HepG2 (cell line): ENCODE data around the gene EPB41. TPM values are rescaled to one million over a fixed set of nuclear protein-coding genes. Genes with fewer than 3 reads are reported as not detected.

ENCODE experiments used
- ATAC-seq: fragments of 200-7000 bp; cut with Tn5 transposase; 3 replicates; pipeline ENCODE4 v1.9.1; 2020; ENCODE audit warnings: mild to moderate bottlenecking, moderate library complexity
- BruUV-seq: library from RNA; stranded (reverse); fragments of 400-500 nt; replicated peaks from 2 replicates; lab custom pipeline; 2021; lab: Mats Ljungman, UMichigan
- CTCF ChIA-PET: fragments of 300-600 bp; formaldehyde crosslinking; extraction: SDS; loops from one replicate; lab custom pipeline; 2021; ENCODE audit warnings: low total read pairs, inconsistent platforms, low intra/inter-chr PET ratio; lab: Yijun Ruan, JAX
- POLR2A ChIA-PET: fragments of 350-600 bp; sonication (Branson Sonifier 250); formaldehyde crosslinking; loops from one replicate; lab custom pipeline; 2020; ENCODE audit warnings: antibody characterized with exemption, inconsistent platforms; lab: Yijun Ruan, JAX
- DNase-seq: peaks from one replicate; pipeline ENCODE4 v3.0.0-alpha.2; 2015; ENCODE audit warnings: low spot score
- FAIRE-seq: peaks from 3 replicates; lab custom pipeline; 2011; peaks lifted over from hg19 to GRCh38; lab: Jason Lieb, UNC
- H2AFZ ChIP-seq: one replicate; pipeline ENCODE4 v1.6.1; 2011; ENCODE audit warnings: low read length, inconsistent platforms
- H3K27ac ChIP-seq: fragments of 300-600 bp; 3 replicates; pipeline ENCODE4 v1.8.0; 2011; ENCODE audit warnings: mixed run types, mild to moderate bottlenecking, mixed read lengths, low read length, inconsistent platforms; ENCODE audit not compliant: insufficient read depth; ENCODE audit errors: extremely low read length
- H3K27me3 ChIP-seq, 2 experiments: fragments of 200-600 bp in 1 of 2; 2 replicates in 1 of 2; 3 replicates in 1 of 2; pipeline versions ENCODE4 v1.6.0 to v1.8.0; 2011; ENCODE audit warnings: low read length in 2 of 2, mild to moderate bottlenecking in 2 of 2, moderate library complexity in 2 of 2, inconsistent platforms in 1 of 2; ENCODE audit not compliant: insufficient read depth in 2 of 2, control insufficient read depth in 1 of 2
- H3K36me3 ChIP-seq, 2 experiments: fragments of 200-600 bp in 1 of 2; replicated peaks in 1 of 2; 2 replicates in 1 of 2; 3 replicates in 1 of 2; pipeline versions ENCODE4 v1.5.1 to v1.8.0; 2011; ENCODE audit warnings: low read length in 2 of 2, inconsistent platforms in 1 of 2; ENCODE audit not compliant: insufficient read depth in 2 of 2, control insufficient read depth in 1 of 2
- H3K4me1 ChIP-seq: 2 replicates; pipeline ENCODE4 v1.5.1; 2012; ENCODE audit warnings: low read length, inconsistent platforms; ENCODE audit not compliant: insufficient read depth
- H3K4me2 ChIP-seq: 2 replicates; pipeline ENCODE4 v1.6.0; 2011; ENCODE audit warnings: low read depth, low read length, inconsistent platforms
- H3K4me3 ChIP-seq, 3 experiments: fragments of 200-600 bp in 1 of 3; sonication (generic), shearing (Covaris generic) in 1 of 3; replicated peaks in 1 of 3; 2 replicates each; pipeline ENCODE4 v1.5.1; 2011 to 2016; ENCODE audit warnings: low read length in 3 of 3, inconsistent platforms in 2 of 3, low read depth in 2 of 3, mild to moderate bottlenecking in 2 of 3, control low read depth in 1 of 3, mixed read lengths in 1 of 3; ENCODE audit not compliant: insufficient read depth in 1 of 3
- H3K79me2 ChIP-seq: one replicate; pipeline ENCODE4 v1.6.1; 2011; ENCODE audit warnings: low read length, inconsistent platforms; ENCODE audit not compliant: insufficient read depth
- H3K9ac ChIP-seq: 2 replicates; pipeline ENCODE4 v1.6.0; 2011; ENCODE audit warnings: mild to moderate bottlenecking, low read depth, low read length, inconsistent platforms; ENCODE audit not compliant: insufficient read depth
- H3K9me3 ChIP-seq: 2 replicates; pipeline ENCODE4 v1.5.1; 2012; ENCODE audit warnings: mild to moderate bottlenecking, low read length
- H4K20me1 ChIP-seq: 2 replicates; pipeline ENCODE4 v1.6.0; 2011; ENCODE audit warnings: inconsistent platforms, mild to moderate bottlenecking, low read length, moderate library complexity; ENCODE audit not compliant: insufficient read depth
- CEBPZ ChIP-seq: IDR thresholded peaks from 2 replicates; pipeline ENCODE4 v1.6.1; 2012; ENCODE audit warnings: low read length, improper control_type of control experiment
- FOXC1 ChIP-seq: sonication (generic); formaldehyde crosslinking; IDR thresholded peaks from 2 replicates; pipeline ENCODE4 v1.8.0; 2022; ENCODE audit warnings: mild to moderate bottlenecking, missing genetic modification reagents, borderline replicate concordance
- FOXO4 ChIP-seq: sonication (generic); formaldehyde crosslinking; conservative IDR thresholded peaks from 2 replicates; pipeline ENCODE4 v1.8.1; 2023; ENCODE audit warnings: missing genetic modification reagents
- HOXA7 ChIP-seq: sonication (generic); formaldehyde crosslinking; IDR thresholded peaks from 2 replicates; pipeline ENCODE4 v1.8.1; 2022; ENCODE audit warnings: mild to moderate bottlenecking, missing genetic modification reagents, moderate library complexity
- ISL2 ChIP-seq: sonication (generic); formaldehyde crosslinking; IDR thresholded peaks from 2 replicates; pipeline ENCODE4 v1.5.0; 2020; ENCODE audit warnings: missing genetic modification reagents
- ISX ChIP-seq: sonication (generic); formaldehyde crosslinking; conservative IDR thresholded peaks from 2 replicates; pipeline ENCODE4 v1.5.0; 2020; ENCODE audit warnings: missing genetic modification reagents
- KLF13 ChIP-seq: sonication (generic); formaldehyde crosslinking; IDR thresholded peaks from 2 replicates; pipeline ENCODE4 v1.4.0; 2020; ENCODE audit warnings: mild to moderate bottlenecking, missing genetic modification reagents
- MTA3 ChIP-seq: sonication (generic); formaldehyde crosslinking; IDR thresholded peaks from 2 replicates; pipeline ENCODE4 v1.4.0; 2020; ENCODE audit warnings: missing genetic modification reagents
- MTF2 ChIP-seq: sonication (generic); formaldehyde crosslinking; IDR thresholded peaks from 2 replicates; pipeline ENCODE4 v1.5.0; 2020; ENCODE audit warnings: missing genetic modification reagents, borderline replicate concordance
- NONO ChIP-seq, 2 experiments: fragments of 450-650 bp in 1 of 2; sonication (generic) in 1 of 2; formaldehyde crosslinking in 1 of 2; IDR thresholded peaks in 1 of 2; conservative IDR thresholded peaks in 1 of 2; 2 replicates each; pipeline versions ENCODE4 v1.6.1 to v1.8.0; 2017 to 2022; ENCODE audit warnings: mild to moderate bottlenecking in 1 of 2, missing genetic modification reagents in 1 of 2, moderate library complexity in 1 of 2
- PHF21A ChIP-seq: sonication (generic); formaldehyde crosslinking; IDR thresholded peaks from 2 replicates; pipeline ENCODE4 v1.5.0; 2020; ENCODE audit warnings: mild to moderate bottlenecking, missing genetic modification reagents
- SP2 ChIP-seq: sonication (generic); formaldehyde crosslinking; IDR thresholded peaks from 2 replicates; pipeline ENCODE4 v1.5.1; 2020; ENCODE audit warnings: mild to moderate bottlenecking, missing genetic modification reagents
- ZFP36L2 ChIP-seq: sonication (generic); formaldehyde crosslinking; IDR thresholded peaks from 2 replicates; pipeline ENCODE4 v1.4.0; 2020; ENCODE audit warnings: missing genetic modification reagents
- ZFX ChIP-seq: sonication (generic); formaldehyde crosslinking; IDR thresholded peaks from 2 replicates; pipeline ENCODE4 v1.4.0; 2020; ENCODE audit warnings: mild to moderate bottlenecking, low read depth, missing genetic modification reagents, moderate library complexity
- ZFYVE20 ChIP-seq: sonication (generic); formaldehyde crosslinking; IDR thresholded peaks from 2 replicates; pipeline ENCODE4 v1.8.0; 2023; ENCODE audit warnings: low read depth, mild to moderate bottlenecking, moderate library complexity, missing genetic modification reagents, borderline replicate concordance
- ZNF282 ChIP-seq: fragments of 450-650 bp; IDR thresholded peaks from 2 replicates; pipeline ENCODE4 v1.6.1; 2018; ENCODE audit not compliant: partially characterized antibody
- ZNF674 ChIP-seq: sonication (generic); formaldehyde crosslinking; IDR thresholded peaks from 2 replicates; pipeline ENCODE4 v1.5.0; 2020; ENCODE audit warnings: low read depth, mild to moderate bottlenecking, missing genetic modification reagents
- ZNF790 ChIP-seq: sonication (generic); formaldehyde crosslinking; IDR thresholded peaks from 2 replicates; pipeline ENCODE4 v1.8.0; 2022; ENCODE audit warnings: missing genetic modification reagents, mild to moderate bottlenecking, borderline replicate concordance
- WGBS: methylation state at CpG from one replicate; pipeline ENCODE4 v1.1.6; 2017; ENCODE audit warnings: low lambda C conversion rate; 5-methylcytosine and 5-hydroxymethylcytosine counted together
- in situ Hi-C: cut with HindIII; loops from 2 replicates; pipeline ENCODE4 v1.10.0; 2017; ENCODE audit warnings: low pct_unique_long_range_greater_than_20kb; ENCODE audit not compliant: extremely low pct_ligation_motif_present
- intact Hi-C: fragments of 100-400 bp; cut with micrococcal nuclease; formaldehyde crosslinking; loops from one replicate; pipeline ENCODE4 v1.10.0; 2022; ENCODE audit not compliant: unreplicated experiment
- polyA plus RNA-seq, 8 experiments: library from polyadenylated mRNA; depleted of rRNA in 3 of 8; stranded (reverse) in 7 of 8; unstranded in 1 of 8; fragments of >200 nt; fragmentation: Illumina TruSeq in 4 of 8; extraction: Trizol in 4 of 8; gene quantifications; 2 replicates each; pipeline versions ENCODE4 v1.2.1 to v1.2.3, GENCODE V29; 2011 to 2016; ENCODE audit warnings: low read depth in 4 of 8, missing spikeins in 1 of 8, mixed read lengths in 1 of 8; ENCODE audit not compliant: insufficient read depth in 1 of 8
- total RNA-seq, 5 experiments: library from RNA; depleted of rRNA; stranded (reverse); fragments of >200 nt; fragmentation: Illumina TruSeq; extraction: Trizol; gene quantifications; 2 replicates each; pipeline ENCODE4 v1.2.3, GENCODE V29; 2016; ENCODE audit warnings: low read depth in 1 of 5

The EPB41 gene
- total and polyA plus RNA-seq, 2 of the 13 experiments (the other 11 are each of a cell fraction or from before 2014, with no cell fraction given): 34.5 to 46.7 TPM

GRCh38 chr1:29133861-29134694 lies 219.7 kb downstream of the EPB41 start (continued):
- TF ChIP-seq CEBPZ (no peak), NONO (IDR thresholded peaks at IDR 0.05) (no peak), NONO (CRISPR knock-in tag; conservative IDR thresholded peaks at IDR 0.05) (no peak), ZNF790 (CRISPR knock-in tag) (no peak), MTF2 (no peak), ZNF674 (CRISPR knock-in tag) (no peak), ISX (no peak)

GRCh38 chr1:29134695-29135028 lies 220.3 kb downstream of the EPB41 start:
- ATAC-seq (peak; percentile 12; the same call in 2 of the 3 replicates), FAIRE-seq (no peak), DNase-seq (no peak)
- intact Hi-C loops: no loop called here
- no peaks in the 10 kb centered on the region for H3K9me3 ChIP-seq
- ChIA-PET POLR2A (interaction anchor here (1.3 kb wide), 1 partner anchor 10 kb away, joined by 7 read pairs; no protein-coding TSS in a partner anchor), CTCF (no interaction called here)
- H3K4me1 ChIP-seq: peaks cover 21% of the 10 kb centered on the region
- H4K20me1 ChIP-seq: no peaks in the 10 kb centered on the region
- no peak overlapping the region for H2AFZ ChIP-seq
- 82% methylated on average over 6 of the region's 10 CpGs for WGBS
- H3K9ac ChIP-seq: no peak overlapping the region
- no TSS peak for BruUV-seq
- no peaks in the 10 kb centered on the region for H3K36me3 ChIP-seq
- H3K4me3 ChIP-seq: no peak overlapping the region
- no peaks in the 10 kb centered on the region for H3K79me2 ChIP-seq
- H3K27ac ChIP-seq: no peak overlapping the region
- in situ Hi-C loops: no loop called here
- no peaks in the 10 kb centered on the region; a peak in 2 of 5 replicates for H3K27me3 ChIP-seq
- H3K4me2 ChIP-seq: no peak overlapping the region
- TF ChIP-seq MTA3 (CRISPR knock-in tag): no peak
- no peak for TF ChIP-seq FOXC1 (CRISPR knock-in tag)
- no peak for TF ChIP-seq HOXA7 (CRISPR knock-in tag)
- no peak for TF ChIP-seq ZFYVE20
- TF ChIP-seq ZFP36L2 (CRISPR knock-in tag): no peak
- no peak for TF ChIP-seq PHF21A (CRISPR knock-in tag)
- no peak for TF ChIP-seq KLF13 (CRISPR knock-in tag)
- TF ChIP-seq ISL2 (CRISPR knock-in tag): no peak
- TF ChIP-seq SP2: no peak
- TF ChIP-seq ZFX (CRISPR knock-in tag): no peak
- no peak for TF ChIP-seq FOXO4
- no peak for TF ChIP-seq ZNF282
